ENCODE measurements around the gene ZNF618. TPM values are rescaled to one million over a fixed set of nuclear protein-coding genes. Genes with fewer than 3 reads are reported as not detected.

ZNF618 gene
- total and polyA plus RNA-seq, 2 experiments from 2014 or later = 10.2 to 14.0 TPM

DNA sequence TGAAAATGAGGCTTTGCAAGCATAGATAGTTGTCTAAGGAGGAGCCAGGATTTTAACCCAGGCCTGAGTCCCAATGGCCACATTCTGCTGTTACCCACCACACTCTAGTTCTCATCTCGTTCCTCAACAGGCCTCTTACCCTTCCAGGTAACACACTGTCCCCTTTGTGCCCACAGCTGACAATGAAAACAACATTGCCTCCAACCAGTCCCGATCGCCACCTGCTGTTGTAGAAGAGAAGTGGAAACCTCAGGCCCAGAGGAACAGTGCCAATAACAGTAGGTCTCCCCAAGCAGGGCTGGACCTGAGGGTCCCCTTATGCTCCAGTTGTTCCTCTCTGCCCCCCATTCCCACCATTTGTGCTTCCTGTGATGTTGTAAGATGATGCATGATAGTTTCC, 171.6 kb downstream of the ZNF618 start:
- Histone ChIP-seq H3K9me2 (replicated peaks; ENCODE audit: insufficient read depth) (no peaks in the 10 kb centered on the region), H3K79me2 (no peaks in the 10 kb centered on the region), H3K9me3 (ENCODE audit: low read depth) (no peaks in the 10 kb centered on the region), H4K20me1 (ENCODE audit: insufficient read depth, poor library complexity, severe bottlenecking) (no peaks in the 10 kb centered on the region), H3K4me2 (no peak overlapping the region), H3K27ac (no peak overlapping the region), H2AFZ (no peak overlapping the region), H3K27me3 (no peaks in the 10 kb centered on the region), H3K4me3 (no peak overlapping the region), H3K36me3 (replicated peaks; ENCODE audit: insufficient read depth, low read depth) (no peaks in the 10 kb centered on the region), H3K4me1 (ENCODE audit: insufficient read depth) (no peaks in the 10 kb centered on the region)
- WGBS (ENCODE audit: low lambda C conversion rate, missing lambda C conversion rate) = 79% methylated on average over 3 of the region's 3 CpGs
- TF ChIP-seq, protein P1, sequence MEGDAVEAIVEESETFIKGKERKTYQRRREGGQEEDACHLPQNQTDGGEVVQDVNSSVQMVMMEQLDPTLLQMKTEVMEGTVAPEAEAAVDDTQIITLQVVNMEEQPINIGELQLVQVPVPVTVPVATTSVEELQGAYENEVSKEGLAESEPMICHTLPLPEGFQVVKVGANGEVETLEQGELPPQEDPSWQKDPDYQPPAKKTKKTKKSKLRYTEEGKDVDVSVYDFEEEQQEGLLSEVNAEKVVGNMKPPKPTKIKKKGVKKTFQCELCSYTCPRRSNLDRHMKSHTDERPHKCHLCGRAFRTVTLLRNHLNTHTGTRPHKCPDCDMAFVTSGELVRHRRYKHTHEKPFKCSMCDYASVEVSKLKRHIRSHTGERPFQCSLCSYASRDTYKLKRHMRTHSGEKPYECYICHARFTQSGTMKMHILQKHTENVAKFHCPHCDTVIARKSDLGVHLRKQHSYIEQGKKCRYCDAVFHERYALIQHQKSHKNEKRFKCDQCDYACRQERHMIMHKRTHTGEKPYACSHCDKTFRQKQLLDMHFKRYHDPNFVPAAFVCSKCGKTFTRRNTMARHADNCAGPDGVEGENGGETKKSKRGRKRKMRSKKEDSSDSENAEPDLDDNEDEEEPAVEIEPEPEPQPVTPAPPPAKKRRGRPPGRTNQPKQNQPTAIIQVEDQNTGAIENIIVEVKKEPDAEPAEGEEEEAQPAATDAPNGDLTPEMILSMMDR (IDR thresholded peaks at IDR 0.05; ENCODE audit: poor library complexity) = peak; percentile 29
- TF ChIP-seq EZH2phosphoT487 (IDR thresholded peaks at IDR 0.05; ENCODE audit: low read depth, severe bottlenecking, unreplicated experiment) = no peak
- no peak for DNase-seq (ENCODE audit: low spot score)

DNA sequence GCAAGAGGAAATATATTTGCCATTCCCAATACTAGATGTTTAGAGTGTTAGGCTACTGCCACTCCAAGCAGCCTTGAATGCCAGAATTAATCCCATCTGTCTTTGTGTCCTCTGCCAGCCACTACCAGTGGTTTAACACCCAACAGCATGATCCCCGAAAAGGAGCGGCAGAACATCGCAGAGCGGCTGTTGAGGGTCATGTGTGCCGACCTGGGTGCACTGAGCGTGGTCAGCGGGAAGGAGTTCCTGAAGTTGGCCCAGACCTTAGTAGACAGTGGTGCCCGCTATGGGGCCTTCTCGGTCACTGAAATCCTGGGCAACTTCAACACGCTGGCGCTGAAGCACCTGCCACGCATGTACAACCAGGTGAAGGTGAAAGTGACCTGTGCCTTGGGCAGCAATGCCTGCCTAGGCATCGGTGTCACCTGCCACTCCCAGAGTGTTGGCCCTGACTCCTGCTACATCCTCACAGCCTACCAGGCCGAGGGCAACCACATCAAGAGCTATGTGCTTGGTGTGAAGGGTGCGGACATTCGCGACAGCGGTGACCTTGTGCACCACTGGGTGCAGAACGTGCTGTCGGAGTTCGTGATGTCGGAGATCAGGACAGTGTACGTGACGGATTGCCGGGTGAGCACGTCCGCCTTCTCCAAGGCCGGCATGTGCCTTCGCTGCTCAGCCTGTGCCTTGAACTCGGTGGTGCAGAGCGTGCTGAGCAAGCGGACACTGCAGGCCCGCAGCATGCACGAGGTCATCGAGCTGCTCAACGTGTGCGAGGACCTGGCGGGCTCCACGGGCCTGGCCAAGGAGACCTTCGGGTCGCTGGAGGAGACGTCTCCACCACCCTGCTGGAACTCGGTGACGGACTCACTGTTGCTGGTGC, 172.7 kb downstream of the ZNF618 start:
- Histone ChIP-seq H3K4me1 (ENCODE audit: insufficient read depth) (no peaks in the 10 kb centered on the region), H3K9me3 (ENCODE audit: low read depth) (no peaks in the 10 kb centered on the region), H3K4me2 (no peak overlapping the region), H3K27ac (no peak overlapping the region), H3K36me3 (replicated peaks; ENCODE audit: insufficient read depth, low read depth) (no peaks in the 10 kb centered on the region), H4K20me1 (ENCODE audit: insufficient read depth, poor library complexity, severe bottlenecking) (no peaks in the 10 kb centered on the region), H3K27me3 (no peaks in the 10 kb centered on the region), H2AFZ (no peak overlapping the region), H3K79me2 (no peaks in the 10 kb centered on the region), H3K4me3 (no peak overlapping the region), H3K9me2 (replicated peaks; ENCODE audit: insufficient read depth) (no peaks in the 10 kb centered on the region)
- TF ChIP-seq EZH2 (IDR thresholded peaks at IDR 0.05; ENCODE audit: borderline replicate concordance) (no peak), EZH2phosphoT487 (IDR thresholded peaks at IDR 0.05; ENCODE audit: low read depth, severe bottlenecking, unreplicated experiment) (no peak)
- TF ChIP-seq, protein P1 (IDR thresholded peaks at IDR 0.05; ENCODE audit: poor library complexity) = no peak
- no peak for DNase-seq (ENCODE audit: low spot score)
- 98% methylated on average over 44 of the region's 44 CpGs for WGBS (ENCODE audit: low lambda C conversion rate, missing lambda C conversion rate)

GRCh38 chr9:114049441-114050225, 173.5 kb downstream of the ZNF618 start:
- H3K27ac ChIP-seq = no peak overlapping the region
- H4K20me1 ChIP-seq (ENCODE audit: insufficient read depth, poor library complexity, severe bottlenecking) = no peaks in the 10 kb centered on the region
- no peaks in the 10 kb centered on the region for H3K9me2 ChIP-seq (replicated peaks; ENCODE audit: insufficient read depth)
- H3K4me3 ChIP-seq = no peak overlapping the region
- TF ChIP-seq, protein P1 (IDR thresholded peaks at IDR 0.05; ENCODE audit: poor library complexity) = no peak
- no peak for TF ChIP-seq EZH2 (IDR thresholded peaks at IDR 0.05; ENCODE audit: borderline replicate concordance)
- TF ChIP-seq EZH2phosphoT487 (IDR thresholded peaks at IDR 0.05; ENCODE audit: low read depth, severe bottlenecking, unreplicated experiment) = no peak
- no peaks in the 10 kb centered on the region for H3K4me1 ChIP-seq (ENCODE audit: insufficient read depth)
- 97% methylated on average over 40 of the region's 40 CpGs for WGBS (ENCODE audit: low lambda C conversion rate, missing lambda C conversion rate)
- no peak for DNase-seq (ENCODE audit: low spot score)
- H3K9me3 ChIP-seq (ENCODE audit: low read depth) = no peaks in the 10 kb centered on the region
- H3K79me2 ChIP-seq = no peaks in the 10 kb centered on the region
- H3K27me3 ChIP-seq = no peaks in the 10 kb centered on the region
- H3K4me2 ChIP-seq = no peak overlapping the region
- H2AFZ ChIP-seq = no peak overlapping the region
- H3K36me3 ChIP-seq (replicated peaks; ENCODE audit: insufficient read depth, low read depth) = no peaks in the 10 kb centered on the region
